Measurements from ENCODE around the gene LRP3. TPM values are rescaled to one million over a fixed set of nuclear protein-coding genes. Genes with fewer than 3 reads are reported as not detected.
A peak's percentile ranks its signal among the peaks of the same experiment; 100 is the strongest.
"Not testable (repeated sequence)": the region's sequence is repeated elsewhere in the genome, so short reads cannot be mapped to it uniquely, and the experiment has no call there.

LRP3 gene
- total RNA-seq, 1 experiment from 2014 or later, result 0.72 TPM

GRCh38 chr19:33176670-33177416 is 17.3 kb upstream of the LRP3 start:
- peak; percentile 98 for DNase-seq (ENCODE audit: low read depth)

DNA sequence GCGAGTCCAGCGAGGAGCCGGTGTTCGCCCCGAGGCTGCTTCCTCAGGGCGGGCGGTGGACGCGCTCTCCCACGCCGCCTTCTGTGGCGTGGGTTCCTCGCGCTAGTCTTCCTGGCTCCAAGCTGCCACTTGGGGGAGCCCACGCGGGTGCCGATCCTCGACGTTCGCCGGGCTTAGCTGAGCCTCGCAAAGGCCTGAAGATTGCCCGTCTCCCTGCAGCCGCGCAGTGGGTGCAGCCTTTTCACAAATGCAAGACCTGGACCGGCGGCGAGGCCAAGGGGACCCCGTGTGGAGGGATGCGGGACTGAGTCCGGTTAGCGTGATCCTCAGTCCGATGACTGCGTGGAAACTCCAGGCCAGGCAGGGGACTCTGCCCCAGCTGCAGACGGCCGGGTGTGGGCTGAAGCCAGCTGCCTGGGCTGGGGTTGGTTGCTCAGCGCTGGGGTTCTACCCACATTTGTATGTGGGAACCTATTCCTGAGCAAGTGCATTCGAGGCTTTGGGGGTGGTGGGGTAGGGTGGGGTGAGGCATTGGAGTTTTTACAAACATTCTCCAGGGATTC is 16.6 kb upstream of the LRP3 start:
- no peak for DNase-seq (ENCODE audit: low read depth)

DNA sequence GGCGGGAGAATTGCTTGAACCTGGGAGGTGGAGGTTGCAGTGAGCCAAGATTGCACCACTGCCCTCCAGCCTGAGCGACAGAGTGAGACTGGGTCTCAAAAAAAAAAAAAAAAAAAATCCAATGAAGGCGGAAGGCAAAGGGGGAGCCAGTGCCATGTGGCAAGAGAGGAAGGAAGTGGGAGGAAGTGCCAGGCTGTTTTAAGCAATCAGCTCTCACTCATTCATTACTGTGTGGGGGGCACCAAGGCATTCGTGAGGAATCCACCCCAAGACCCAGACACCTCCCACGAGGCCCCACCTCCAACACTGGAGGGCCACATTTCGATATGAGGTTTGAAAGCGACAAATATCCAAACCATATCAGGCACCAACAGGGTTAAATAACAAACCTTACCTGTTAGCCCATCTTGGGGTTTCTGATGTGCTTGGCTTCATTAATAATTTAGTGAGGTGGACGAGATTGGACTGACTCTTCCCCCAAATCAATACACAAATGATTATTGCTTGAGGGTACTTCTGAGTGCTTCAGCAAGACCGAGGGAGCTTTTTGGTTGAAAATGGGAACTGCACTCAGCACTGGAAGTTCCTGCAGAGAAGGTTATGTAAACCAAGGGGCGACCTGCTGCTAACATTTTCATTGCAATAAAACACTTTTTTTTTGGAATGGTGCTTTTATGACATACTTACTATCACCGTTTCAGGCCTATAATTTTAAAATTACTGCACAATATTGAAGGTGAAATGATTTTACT is 7.5 kb upstream of the LRP3 start:
- DNase-seq (ENCODE audit: low read depth), result no peak

DNA sequence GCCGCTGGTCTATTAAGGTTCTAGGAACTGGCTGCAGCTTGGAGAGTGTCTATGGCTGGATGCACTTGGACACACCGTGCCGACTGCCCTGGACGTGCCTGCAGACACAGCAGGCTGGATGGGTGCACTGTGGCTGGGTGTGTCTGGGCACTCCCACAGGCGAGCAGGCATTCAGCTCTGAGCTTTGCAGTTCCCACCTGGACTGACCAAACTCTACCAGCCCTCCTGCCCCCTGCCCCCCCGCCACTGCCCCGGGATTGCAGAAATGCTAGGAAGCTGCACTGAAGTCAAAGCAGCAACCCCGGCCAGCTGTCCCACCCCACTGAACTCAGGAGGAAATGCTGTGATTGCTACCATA is 7.0 kb upstream of the LRP3 start:
- no peak for DNase-seq (ENCODE audit: low read depth)

DNA sequence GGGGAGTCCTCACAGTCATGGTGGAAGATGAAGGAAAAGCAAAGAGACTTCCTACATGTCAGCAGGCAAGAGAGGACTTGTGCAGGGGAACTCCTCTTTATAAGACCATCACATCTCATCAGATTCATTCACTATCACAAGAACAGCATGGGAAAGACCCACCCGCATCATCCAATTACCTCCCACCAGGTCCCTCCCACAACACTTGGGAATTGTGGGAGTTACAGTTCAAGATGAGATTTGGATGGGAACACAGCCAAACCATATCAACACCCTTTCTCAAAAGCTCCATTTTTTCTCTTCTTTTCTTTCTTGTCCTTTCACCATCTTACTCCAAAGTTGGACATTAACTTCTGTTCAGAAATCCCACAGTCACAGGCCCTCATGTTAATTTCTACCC is 4.7 kb upstream of the LRP3 start:
- DNase-seq (ENCODE audit: low read depth), result no peak

DNA sequence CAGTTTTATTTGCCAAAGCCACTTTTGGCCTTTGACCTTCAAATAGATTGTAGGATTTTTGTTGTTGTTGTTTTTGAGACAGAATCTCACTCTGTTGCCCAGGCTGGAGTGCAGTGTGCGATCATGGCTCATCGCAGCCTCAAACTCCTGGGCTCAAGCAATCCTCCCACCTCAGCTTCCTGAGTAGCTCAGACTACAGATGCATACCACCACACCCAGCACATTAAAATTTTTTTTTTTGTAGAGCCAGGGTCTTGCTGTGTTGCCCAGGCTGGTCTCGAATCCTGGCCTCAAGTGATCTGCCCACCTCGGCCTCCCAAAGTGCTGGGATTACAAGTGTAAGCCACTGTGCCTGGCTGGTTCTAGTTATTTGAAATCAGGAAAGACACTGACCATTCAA is 3.0 kb upstream of the LRP3 start:
- DNase-seq (ENCODE audit: low read depth), result not testable (repeated sequence)

DNA sequence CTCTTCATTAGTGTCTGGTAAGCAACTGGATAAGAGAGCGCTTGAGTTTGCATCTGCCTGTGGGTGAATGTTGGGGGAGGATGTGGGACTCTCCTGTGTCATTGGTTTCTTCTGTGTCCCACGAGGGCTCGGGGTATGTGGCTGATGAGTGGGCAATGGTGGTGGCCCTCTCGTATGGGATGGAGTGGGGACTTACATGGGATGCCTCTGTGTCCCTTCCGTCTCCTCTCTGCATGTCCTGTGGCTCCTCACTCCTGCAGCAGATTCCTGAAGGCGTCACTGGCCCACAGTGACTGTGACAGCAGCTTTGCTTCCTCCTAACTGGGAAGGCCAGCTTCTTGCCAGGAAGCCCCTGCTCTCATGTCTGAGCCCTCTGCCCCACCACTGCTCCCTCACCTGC is 2.6 kb upstream of the LRP3 start:
- no peak for DNase-seq (ENCODE audit: low read depth)

- DNase-seq (ENCODE audit: low read depth), result no peak
Measured at GRCh38 chr19:33192010-33192409, 2.1 kb upstream of the LRP3 start.

DNA sequence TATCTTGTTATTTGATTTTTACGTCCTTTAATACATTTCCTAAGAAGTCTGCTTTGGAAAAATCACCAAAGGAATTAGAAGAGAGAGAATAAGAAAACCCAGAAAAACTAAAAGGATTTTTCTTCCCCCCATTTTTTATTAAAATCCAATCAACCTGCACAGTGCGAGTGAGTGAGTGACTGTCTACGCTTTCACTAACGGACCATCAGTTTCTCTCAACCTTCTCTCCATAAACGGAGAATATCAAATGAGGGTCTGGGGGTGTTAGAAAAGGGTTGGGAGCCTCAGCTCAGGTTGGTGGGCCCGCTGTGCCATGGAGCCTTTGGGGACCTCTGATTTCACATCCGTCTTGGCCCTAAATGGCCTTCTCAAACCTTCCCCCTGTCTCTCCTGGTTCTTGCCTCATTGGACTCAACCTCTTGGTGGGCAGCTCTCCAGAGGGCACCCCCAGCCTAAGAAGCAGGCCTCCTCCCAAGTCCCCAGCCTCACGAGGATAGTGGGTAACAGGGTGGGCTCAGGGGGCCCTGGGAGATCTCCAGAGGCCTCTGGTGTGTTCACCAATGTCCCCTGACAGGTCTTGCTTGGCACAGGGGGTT is 763 bp upstream of the LRP3 start:
- no peak for DNase-seq (ENCODE audit: low read depth)

GRCh38 chr19:33194532-33194885 is 379 bp downstream of the LRP3 start:
- DNase-seq (ENCODE audit: low read depth), result no peak

DNA sequence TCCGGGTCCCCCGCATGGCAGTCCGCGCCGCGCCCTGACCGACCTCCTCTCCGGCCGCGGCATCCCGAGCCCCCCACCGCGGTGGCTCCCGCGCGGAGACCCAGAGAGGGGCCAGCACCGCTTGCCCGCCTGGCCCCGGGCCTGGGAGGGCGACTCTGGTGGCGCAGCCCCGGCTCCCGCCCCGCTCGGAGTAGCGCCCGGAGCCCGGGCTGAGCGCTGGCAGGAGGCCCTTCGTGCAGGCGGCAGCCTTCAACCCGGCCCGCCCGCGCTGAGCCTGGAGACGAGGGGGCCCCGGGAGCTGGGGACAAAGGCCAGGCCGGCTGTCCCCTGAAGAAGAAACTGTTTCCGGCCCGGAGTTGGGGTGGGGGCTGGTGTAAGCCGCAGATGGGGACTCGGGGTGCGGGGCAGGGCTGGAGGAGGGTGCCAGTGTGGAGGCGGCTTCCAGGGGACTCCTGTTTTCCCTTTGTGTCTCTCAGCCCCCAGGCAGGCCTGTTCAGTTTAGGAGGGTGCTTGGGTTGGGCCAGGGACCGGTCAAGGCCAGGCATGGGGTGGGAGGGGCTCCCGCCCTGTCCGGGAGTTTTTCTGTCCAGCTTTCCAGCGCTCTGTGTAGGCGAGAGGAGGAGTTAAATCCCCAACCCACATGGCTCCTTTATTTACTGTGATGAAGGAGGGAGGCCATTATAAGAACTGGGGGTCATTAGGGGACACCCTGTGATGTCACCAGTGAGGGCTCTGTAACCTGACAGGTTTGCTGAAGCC is 935 bp downstream of the LRP3 start:
- DNase-seq (ENCODE audit: low read depth), result no peak

- DNase-seq (ENCODE audit: low read depth), result no peak
Measured at GRCh38 chr19:33195645-33196347, 1.7 kb downstream of the LRP3 start.

DNA sequence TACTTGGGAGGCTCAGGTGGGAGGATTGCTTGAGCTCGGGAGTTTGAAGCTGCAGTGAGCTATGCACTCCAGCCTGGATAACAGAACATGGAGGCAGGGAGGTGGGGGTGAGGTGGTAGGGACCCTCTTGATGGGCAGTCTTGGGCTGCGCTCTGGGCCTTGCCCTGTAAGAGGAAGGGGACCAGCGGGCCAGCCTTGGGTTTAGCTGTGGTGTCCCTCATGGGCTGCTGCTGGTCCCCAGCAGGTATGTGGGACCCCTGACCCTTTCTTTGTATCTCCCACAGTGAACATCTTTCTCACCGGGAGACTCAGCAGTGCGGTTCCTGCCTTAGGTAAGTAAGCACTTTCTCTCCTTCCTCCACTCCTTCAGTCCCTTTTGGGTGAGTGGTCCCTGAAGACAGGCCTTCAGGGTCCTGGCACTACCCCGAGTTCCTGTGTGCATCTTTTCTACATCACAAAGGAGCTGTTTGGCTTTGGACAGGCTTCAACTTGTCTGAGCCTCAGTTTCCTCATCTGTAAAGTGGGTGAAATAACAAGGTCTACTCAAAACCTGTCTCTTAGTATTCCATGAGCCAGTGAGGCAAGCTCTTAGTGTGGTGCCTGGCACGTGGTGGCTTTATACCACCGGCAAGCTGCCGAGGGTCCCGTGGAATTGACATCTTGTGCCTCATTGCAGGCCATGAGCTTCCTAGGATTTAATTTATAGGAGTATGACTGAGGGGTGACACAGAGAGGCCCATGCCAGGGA is 2.5 kb downstream of the LRP3 start:
- no peak for DNase-seq (ENCODE audit: low read depth)

GRCh38 chr19:33197591-33198000 is 3.5 kb downstream of the LRP3 start:
- no peak for DNase-seq (ENCODE audit: low read depth)

GRCh38 chr19:33198169-33198568 is 4.0 kb downstream of the LRP3 start:
- DNase-seq (ENCODE audit: low read depth), result no peak

- no peak for DNase-seq (ENCODE audit: low read depth)
Measured at GRCh38 chr19:33199441-33200265, 5.5 kb downstream of the LRP3 start.

- no peak for DNase-seq (ENCODE audit: low read depth)
Measured at GRCh38 chr19:33201473-33201872, 7.3 kb downstream of the LRP3 start.

DNA sequence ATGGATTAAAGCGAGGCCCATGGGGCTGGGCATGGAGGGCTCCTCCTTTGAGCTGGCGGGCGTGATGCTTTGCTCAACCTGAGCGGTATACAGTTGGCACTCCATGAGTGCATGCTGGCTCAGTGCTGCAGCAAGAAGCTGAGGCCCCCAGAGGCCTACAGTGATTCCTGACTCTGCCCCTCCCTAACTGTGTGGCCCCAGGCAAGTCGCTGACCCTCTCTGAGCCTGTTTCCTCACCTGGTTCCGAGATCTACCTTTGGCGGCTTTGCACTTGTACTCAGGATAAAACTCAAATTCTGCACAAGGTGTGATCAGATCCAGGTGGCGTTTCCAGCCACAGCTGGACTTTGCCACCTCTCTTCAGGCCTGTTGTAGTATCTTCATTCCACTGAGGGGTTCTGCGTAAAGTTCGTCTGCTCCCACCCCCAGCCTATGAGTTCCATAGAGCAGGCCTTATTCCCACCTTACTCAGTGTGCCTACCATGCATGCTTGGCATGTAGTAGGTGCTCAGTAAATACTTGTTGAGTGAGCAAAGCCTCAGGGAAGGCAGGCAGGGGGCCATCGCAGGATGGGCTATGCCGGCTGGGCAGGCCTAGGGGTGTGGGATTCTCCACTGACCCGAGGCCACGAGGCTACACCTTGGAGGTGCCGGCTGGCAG is 7.9 kb downstream of the LRP3 start:
- DNase-seq (ENCODE audit: low read depth), result no peak

Data from RPMI7951 (cell line).